HepG2 (cell line): ENCODE data around the gene SH2D3C. TPM values are rescaled to one million over a fixed set of nuclear protein-coding genes. Genes with fewer than 3 reads are reported as not detected.
A peak's percentile ranks its signal among the peaks of the same experiment; 100 is the strongest.

ENCODE experiments used
- ATAC-seq: fragments of 200-7000 bp; cut with Tn5 transposase; 3 replicates; pipeline ENCODE4 v1.9.1; 2020; ENCODE audit warnings: mild to moderate bottlenecking, moderate library complexity
- BruUV-seq: library from RNA; stranded (reverse); fragments of 400-500 nt; replicated peaks from 2 replicates; lab custom pipeline; 2021; lab: Mats Ljungman, UMichigan
- CTCF ChIA-PET: fragments of 300-600 bp; formaldehyde crosslinking; extraction: SDS; loops from one replicate; lab custom pipeline; 2021; ENCODE audit warnings: low total read pairs, inconsistent platforms, low intra/inter-chr PET ratio; lab: Yijun Ruan, JAX
- POLR2A ChIA-PET: fragments of 350-600 bp; sonication (Branson Sonifier 250); formaldehyde crosslinking; loops from one replicate; lab custom pipeline; 2020; ENCODE audit warnings: antibody characterized with exemption, inconsistent platforms; lab: Yijun Ruan, JAX
- DNase-seq: peaks from one replicate; pipeline ENCODE4 v3.0.0-alpha.2; 2015; ENCODE audit warnings: low spot score
- FAIRE-seq: peaks from 3 replicates; lab custom pipeline; 2011; peaks lifted over from hg19 to GRCh38; lab: Jason Lieb, UNC
- H2AFZ ChIP-seq: one replicate; pipeline ENCODE4 v1.6.1; 2011; ENCODE audit warnings: low read length, inconsistent platforms
- H3K27ac ChIP-seq: fragments of 300-600 bp; 3 replicates; pipeline ENCODE4 v1.8.0; 2011; ENCODE audit warnings: mixed run types, mild to moderate bottlenecking, mixed read lengths, low read length, inconsistent platforms; ENCODE audit not compliant: insufficient read depth; ENCODE audit errors: extremely low read length
- H3K27me3 ChIP-seq, 2 experiments: fragments of 200-600 bp in 1 of 2; 2 replicates in 1 of 2; 3 replicates in 1 of 2; pipeline versions ENCODE4 v1.6.0 to v1.8.0; 2011; ENCODE audit warnings: low read length in 2 of 2, mild to moderate bottlenecking in 2 of 2, moderate library complexity in 2 of 2, inconsistent platforms in 1 of 2; ENCODE audit not compliant: insufficient read depth in 2 of 2, control insufficient read depth in 1 of 2
- H3K36me3 ChIP-seq, 2 experiments: fragments of 200-600 bp in 1 of 2; replicated peaks in 1 of 2; 2 replicates in 1 of 2; 3 replicates in 1 of 2; pipeline versions ENCODE4 v1.5.1 to v1.8.0; 2011; ENCODE audit warnings: low read length in 2 of 2, inconsistent platforms in 1 of 2; ENCODE audit not compliant: insufficient read depth in 2 of 2, control insufficient read depth in 1 of 2
- H3K4me1 ChIP-seq: 2 replicates; pipeline ENCODE4 v1.5.1; 2012; ENCODE audit warnings: low read length, inconsistent platforms; ENCODE audit not compliant: insufficient read depth
- H3K4me2 ChIP-seq: 2 replicates; pipeline ENCODE4 v1.6.0; 2011; ENCODE audit warnings: low read depth, low read length, inconsistent platforms
- H3K4me3 ChIP-seq, 3 experiments: fragments of 200-600 bp in 1 of 3; sonication (generic), shearing (Covaris generic) in 1 of 3; replicated peaks in 1 of 3; 2 replicates each; pipeline ENCODE4 v1.5.1; 2011 to 2016; ENCODE audit warnings: low read length in 3 of 3, inconsistent platforms in 2 of 3, low read depth in 2 of 3, mild to moderate bottlenecking in 2 of 3, control low read depth in 1 of 3, mixed read lengths in 1 of 3; ENCODE audit not compliant: insufficient read depth in 1 of 3
- H3K79me2 ChIP-seq: one replicate; pipeline ENCODE4 v1.6.1; 2011; ENCODE audit warnings: low read length, inconsistent platforms; ENCODE audit not compliant: insufficient read depth
- H3K9ac ChIP-seq: 2 replicates; pipeline ENCODE4 v1.6.0; 2011; ENCODE audit warnings: mild to moderate bottlenecking, low read depth, low read length, inconsistent platforms; ENCODE audit not compliant: insufficient read depth
- H3K9me3 ChIP-seq: 2 replicates; pipeline ENCODE4 v1.5.1; 2012; ENCODE audit warnings: mild to moderate bottlenecking, low read length
- H4K20me1 ChIP-seq: 2 replicates; pipeline ENCODE4 v1.6.0; 2011; ENCODE audit warnings: inconsistent platforms, mild to moderate bottlenecking, low read length, moderate library complexity; ENCODE audit not compliant: insufficient read depth
- HDAC1 ChIP-seq: sonication (generic); formaldehyde crosslinking; IDR thresholded peaks from 2 replicates; pipeline ENCODE4 v1.5.1; 2020; ENCODE audit warnings: mild to moderate bottlenecking, missing genetic modification reagents
- HIVEP1 ChIP-seq: sonication (generic); formaldehyde crosslinking; IDR thresholded peaks from 2 replicates; pipeline ENCODE4 v1.4.0; 2020; ENCODE audit warnings: mild to moderate bottlenecking, missing genetic modification reagents
- IKZF5 ChIP-seq: IDR thresholded peaks from 2 replicates; pipeline ENCODE4 v1.6.1; 2018; ENCODE audit warnings: missing genetic modification reagents, mild to moderate bottlenecking, missing compliant biosample characterization
- PRDM10 ChIP-seq: sonication (generic); formaldehyde crosslinking; IDR thresholded peaks from 2 replicates; pipeline ENCODE4 v1.4.0; 2020; ENCODE audit warnings: low read depth, missing genetic modification reagents
- SRY ChIP-seq: sonication (generic); formaldehyde crosslinking; IDR thresholded peaks from 2 replicates; pipeline ENCODE4 v1.8.0; 2022; ENCODE audit warnings: mild to moderate bottlenecking, missing genetic modification reagents
- TEF ChIP-seq: sonication (generic); formaldehyde crosslinking; IDR thresholded peaks from 2 replicates; pipeline ENCODE4 v1.5.0; 2020; ENCODE audit warnings: missing genetic modification reagents
- TFAP4 ChIP-seq: sonication (generic); IDR thresholded peaks from 2 replicates; pipeline ENCODE4 v1.6.1; 2016; ENCODE audit warnings: low read depth, borderline replicate concordance
- ZBTB7B ChIP-seq: sonication (generic); formaldehyde crosslinking; IDR thresholded peaks from 2 replicates; pipeline ENCODE4 v1.4.0; 2020; ENCODE audit warnings: missing genetic modification reagents
- WGBS: methylation state at CpG from one replicate; pipeline ENCODE4 v1.1.6; 2017; ENCODE audit warnings: low lambda C conversion rate; 5-methylcytosine and 5-hydroxymethylcytosine counted together
- in situ Hi-C: cut with HindIII; loops from 2 replicates; pipeline ENCODE4 v1.10.0; 2017; ENCODE audit warnings: low pct_unique_long_range_greater_than_20kb; ENCODE audit not compliant: extremely low pct_ligation_motif_present
- intact Hi-C: fragments of 100-400 bp; cut with micrococcal nuclease; formaldehyde crosslinking; loops from one replicate; pipeline ENCODE4 v1.10.0; 2022; ENCODE audit not compliant: unreplicated experiment
- polyA plus RNA-seq, 8 experiments: library from polyadenylated mRNA; depleted of rRNA in 3 of 8; stranded (reverse) in 7 of 8; unstranded in 1 of 8; fragments of >200 nt; fragmentation: Illumina TruSeq in 4 of 8; extraction: Trizol in 4 of 8; gene quantifications; 2 replicates each; pipeline versions ENCODE4 v1.2.1 to v1.2.3, GENCODE V29; 2011 to 2016; ENCODE audit warnings: low read depth in 4 of 8, missing spikeins in 1 of 8, mixed read lengths in 1 of 8; ENCODE audit not compliant: insufficient read depth in 1 of 8
- total RNA-seq, 5 experiments: library from RNA; depleted of rRNA; stranded (reverse); fragments of >200 nt; fragmentation: Illumina TruSeq; extraction: Trizol; gene quantifications; 2 replicates each; pipeline ENCODE4 v1.2.3, GENCODE V29; 2016; ENCODE audit warnings: low read depth in 1 of 5

SH2D3C gene
- total and polyA plus RNA-seq, 2 of the 13 experiments (the other 11 are each of a cell fraction or from before 2014, with no cell fraction given) = not detected

- TF ChIP-seq HDAC1 (CRISPR knock-in tag) (no peak), TEF (no peak)
- Histone ChIP-seq H3K4me2 (no peak overlapping the region), H3K9me3 (no peaks in the 10 kb centered on the region), H3K4me3 (no peak overlapping the region), H3K36me3 (no peaks in the 10 kb centered on the region), H3K27me3 (peaks cover 0 to 2% of the 10 kb centered on the region in 2 experiments; a peak in 1 of 5 replicates), H3K27ac (no peak overlapping the region), H3K79me2 (no peaks in the 10 kb centered on the region), H2AFZ (no peak overlapping the region), H3K4me1 (peaks cover 33% of the 10 kb centered on the region), H4K20me1 (no peaks in the 10 kb centered on the region), H3K9ac (no peak overlapping the region)
- in situ Hi-C loops (loop anchor here (10.0 kb wide), 1 partner anchor 225 kb away; no protein-coding TSS in a partner anchor), intact Hi-C loops (no loop called here)
- ATAC-seq = no peak
- 60% methylated on average over 7 of the region's 9 CpGs for WGBS
- CTCF ChIA-PET = interaction anchor here (0.6 kb wide), 1 partner anchor 28 kb away, joined by 3 read pairs; no protein-coding TSS in a partner anchor
- POLR2A ChIA-PET = interaction anchor here (1.0 to 1.6 kb wide), 2 partner anchors 139 to 167 kb away, joined by 3 read pairs; no protein-coding TSS in a partner anchor
- DNase-seq = no peak
- no TSS peak for BruUV-seq
- FAIRE-seq = no peak
These were observed 48.2 kb downstream of the SH2D3C start for GRCh38 chr9:127730262-127730661.

- Histone ChIP-seq H3K79me2 (no peaks in the 10 kb centered on the region), H3K4me3 (peak overlapping the region in 1 of 3 experiments; percentile 33; a peak in 1 of 6 replicates), H3K9me3 (no peaks in the 10 kb centered on the region), H3K36me3 (no peaks in the 10 kb centered on the region), H3K27me3 (peaks cover 0 to 2% of the 10 kb centered on the region in 2 experiments; a peak in 1 of 5 replicates), H2AFZ (no peak overlapping the region), H3K27ac (no peak overlapping the region), H4K20me1 (no peaks in the 10 kb centered on the region), H3K4me1 (peaks cover 33% of the 10 kb centered on the region), H3K4me2 (peak overlapping the region; percentile 46), H3K9ac (no peak overlapping the region)
- ATAC-seq (peak; percentile 87), FAIRE-seq (no peak), DNase-seq (peak; percentile 29)
- POLR2A ChIA-PET = interaction anchor here (1.0 to 1.6 kb wide), 5 partner anchors 14 to 174 kb away, joined by 3 to 5 read pairs (median 3); partner anchors contain the start of genes PTRH1 and TTC16
- in situ Hi-C loops (loop anchor here (10.0 kb wide), 1 partner anchor 225 kb away; no protein-coding TSS in a partner anchor), intact Hi-C loops (loop anchor here (10.0 kb wide), 1 partner anchor 225 kb away; no protein-coding TSS in a partner anchor)
- CTCF ChIA-PET = interaction anchor here (0.6 kb wide), 1 partner anchor 28 kb away, joined by 3 read pairs; no protein-coding TSS in a partner anchor
- WGBS = 5% methylated on average over 5 of the region's 18 CpGs
- no TSS peak for BruUV-seq
- 0 out of 2 replicates have a peak, but pooled peaks have one; percentile 36 for TF ChIP-seq ZBTB7B (CRISPR knock-in tag)
- peak; percentile 45; the same call in 1 of the 2 replicates for TF ChIP-seq HIVEP1 (CRISPR knock-in tag)
- TF ChIP-seq PRDM10 = no peak
- peak; percentile 45; the same call in 1 of the 2 replicates for TF ChIP-seq TFAP4
- TF ChIP-seq IKZF5 (CRISPR knock-in tag) = 0 out of 2 replicates have a peak, but pooled peaks have one; percentile 51
- no peak for TF ChIP-seq SRY
These were observed 48.8 kb downstream of the SH2D3C start for GRCh38 chr9:127729522-127730256.
